Uterus (tissue), 4 donors: ENCODE measurements around the gene RAP1GAP. TPM values are rescaled to one million over a fixed set of nuclear protein-coding genes. Genes with fewer than 3 reads are reported as not detected.
"Not testable (repeated sequence)": the region's sequence is repeated elsewhere in the genome, so short reads cannot be mapped to it uniquely, and the experiment has no call there.

Experiments
- DNase-seq, 2 donors: peaks; one replicate each; pipeline ENCODE4 v3.0.0-alpha.2; 2019 to 2020
- H3K27ac ChIP-seq, 2 donors: fragments of 200-600 bp; sonication (generic); 1 replicate in 1 of 2; 2 replicates in 1 of 2; pipeline ENCODE4 v1.5.1; 2016 to 2018
- H3K27me3 ChIP-seq, 2 donors: fragments of 200-600 bp; sonication (generic); one replicate each; pipeline ENCODE4 v1.5.1; 2018 to 2019; ENCODE audit warnings: control low read depth in 1 of 2
- H3K36me3 ChIP-seq, 2 donors: fragments of 200-600 bp; sonication (generic); one replicate each; pipeline ENCODE4 v1.5.1; 2019; ENCODE audit warnings: control low read depth in 1 of 2
- H3K4me1 ChIP-seq, 2 donors: fragments of 200-600 bp; sonication (generic); one replicate each; pipeline ENCODE4 v1.5.1; 2018 to 2019; ENCODE audit warnings: control low read depth in 1 of 2
- H3K4me3 ChIP-seq, 2 donors: fragments of 200-600 bp; sonication (generic); 1 replicate in 1 of 2; 2 replicates in 1 of 2; pipeline ENCODE4 v1.5.1; 2018 to 2019; ENCODE audit warnings: mild to moderate bottlenecking in 1 of 2
- H3K9me3 ChIP-seq, 2 donors: fragments of 200-600 bp; sonication (generic); one replicate each; pipeline ENCODE4 v1.5.1; 2019; ENCODE audit warnings: control low read depth in 1 of 2
- CTCF ChIP-seq, 4 experiments: fragments of 200-600 bp in 2 of 4; fragments of 450-650 bp in 2 of 4; sonication (generic) in 2 of 4; IDR thresholded peaks; one replicate each; pipeline ENCODE4 v1.5.1; 2016 to 2019; ENCODE audit warnings: antibody characterized with exemption in 4 of 4, mild to moderate bottlenecking in 2 of 4, moderate library complexity in 1 of 4
- POLR2A ChIP-seq, 2 donors: fragments of 450-650 bp; IDR thresholded peaks; one replicate each; pipeline ENCODE4 v1.6.1; 2016; ENCODE audit warnings: antibody characterized with exemption in 2 of 2, mild to moderate bottlenecking in 1 of 2, moderate library complexity in 1 of 2
- intact Hi-C: fragments of 100-400 bp; cut with DNase I; formaldehyde crosslinking; loops from one replicate; pipeline ENCODE4 v1.15.1; 2023; ENCODE audit warnings: low total_unique reads
- total RNA-seq, 4 donors: library from RNA; depleted of rRNA in 3 of 4; stranded (reverse); fragments of >200 nt in 3 of 4; gene quantifications; one replicate each; pipeline versions ENCODE4 v1.1.0 to v1.2.4, GENCODE V29; 2014 to 2023
- donor health status: DM: yes; HTN: yes; CAD: no.

Gene RAP1GAP
- total RNA-seq, 4 donors from 2014 or later = 0.18 to 6.9 TPM; not detected in 2

DNA sequence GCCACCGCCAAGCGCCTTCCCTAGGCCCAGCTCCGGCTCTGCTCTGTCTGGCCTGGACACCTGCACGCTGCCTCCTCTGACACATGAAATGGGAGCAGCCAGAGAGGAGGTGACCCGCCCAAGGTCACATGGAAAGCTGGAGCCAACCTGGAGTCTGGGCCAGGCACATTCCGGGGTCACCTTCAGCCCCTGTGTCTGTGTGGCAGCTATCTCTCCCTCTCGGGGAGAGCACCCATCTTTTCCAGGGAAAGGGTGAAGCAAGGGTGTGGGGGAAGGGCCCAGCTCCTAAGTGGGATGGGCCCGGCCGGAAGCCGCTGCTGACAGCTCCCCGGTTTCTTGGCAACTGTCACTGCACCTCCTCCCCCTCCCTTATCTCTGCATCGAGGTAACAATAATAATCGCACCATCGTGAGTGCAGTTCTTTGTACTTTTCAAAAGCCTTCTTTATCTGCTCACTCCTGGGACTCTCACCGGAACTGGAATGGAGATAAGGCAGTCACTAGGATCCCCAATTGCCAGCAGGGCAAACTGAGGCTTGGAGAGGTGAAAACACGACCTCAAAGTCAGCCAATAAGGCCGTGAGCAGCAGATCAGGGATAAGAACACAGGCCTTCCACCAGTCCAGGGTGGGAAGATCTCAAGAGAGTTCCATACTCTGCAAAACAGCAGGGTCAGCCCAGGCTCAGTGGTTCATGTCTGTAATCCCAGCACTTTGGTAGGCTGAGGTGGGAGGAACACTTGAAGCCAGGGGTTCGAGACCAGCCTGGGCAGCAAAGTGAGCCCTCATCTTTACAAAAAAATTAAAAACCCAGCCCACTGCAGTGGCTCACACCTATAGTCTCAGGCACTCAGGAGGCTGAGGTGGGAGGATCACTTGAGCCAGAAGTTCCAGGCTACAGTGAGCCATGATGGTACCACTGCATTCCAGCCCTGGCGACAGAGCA, 36.9 kb downstream of the RAP1GAP start:
- no peaks in the 10 kb centered on the region for H3K4me1 ChIP-seq
- no peak overlapping the region for H3K4me3 ChIP-seq
- no peaks in the 10 kb centered on the region for H3K36me3 ChIP-seq
- intact Hi-C loops = no loop called here
- TF ChIP-seq CTCF (IDR thresholded peaks at IDR 0.05) = no peak
- TF ChIP-seq POLR2A (IDR thresholded peaks at IDR 0.05) = no peak
- H3K9me3 ChIP-seq = no peaks in the 10 kb centered on the region
- H3K27me3 ChIP-seq = no peaks in the 10 kb centered on the region
- H3K27ac ChIP-seq = no peak overlapping the region
- no peak for DNase-seq

- H3K4me3 ChIP-seq, H3K9me3 ChIP-seq, H3K27me3 ChIP-seq, intact Hi-C loops, H3K27ac ChIP-seq, DNase-seq, H3K4me1 ChIP-seq, H3K36me3 ChIP-seq: not testable (repeated sequence)
Observed at GRCh38 chr1:21631590-21631943, 37.6 kb downstream of the RAP1GAP start.

DNA sequence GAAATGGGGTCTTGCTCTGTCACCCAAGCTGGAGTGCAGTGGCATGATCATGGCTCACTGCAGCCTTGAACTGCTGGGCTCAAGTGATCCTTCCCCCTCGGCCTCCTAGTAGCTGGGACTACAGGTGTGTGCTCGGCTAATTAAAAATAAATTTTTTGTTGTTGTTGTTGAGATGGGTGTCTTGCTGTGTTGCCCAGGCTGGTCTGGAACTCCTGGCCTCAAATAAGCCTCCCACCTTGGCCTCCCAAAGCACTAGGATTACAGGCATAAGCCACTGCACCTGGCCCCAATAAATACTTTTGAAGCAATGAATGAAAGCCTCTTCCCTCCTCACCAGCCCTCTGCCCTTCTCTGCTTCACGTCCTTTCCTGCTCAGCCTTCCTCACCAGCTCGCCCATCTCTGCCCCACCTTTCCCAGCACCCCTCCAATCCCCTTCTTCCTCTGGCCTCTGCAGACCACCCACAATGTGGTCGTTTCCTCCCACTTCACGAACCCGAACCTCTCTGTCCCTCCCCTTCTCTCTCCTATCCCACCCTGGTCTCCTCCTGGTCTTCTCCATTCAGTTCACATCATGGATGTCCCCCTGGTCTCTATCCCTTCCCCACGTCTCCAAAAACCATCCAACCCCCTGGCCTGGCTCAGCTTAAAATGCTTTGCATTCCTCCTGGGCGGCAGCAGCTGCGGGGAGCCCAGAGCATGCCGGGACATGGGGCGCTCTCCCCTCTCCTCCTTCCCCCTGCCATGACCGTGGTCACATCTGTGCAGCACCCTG, 38.4 kb downstream of the RAP1GAP start:
- Histone ChIP-seq H3K4me1 (no peaks in the 10 kb centered on the region), H3K4me3 (no peak overlapping the region), H3K27me3 (no peaks in the 10 kb centered on the region), H3K9me3 (no peaks in the 10 kb centered on the region), H3K36me3 (no peaks in the 10 kb centered on the region), H3K27ac (no peak overlapping the region)
- TF ChIP-seq CTCF (IDR thresholded peaks at IDR 0.05) = no peak
- TF ChIP-seq POLR2A (IDR thresholded peaks at IDR 0.05) = no peak
- DNase-seq = no peak
- intact Hi-C loops = no loop called here

- DNase-seq = no peak
- Histone ChIP-seq H3K27me3 (no peaks in the 10 kb centered on the region), H3K27ac (no peak overlapping the region), H3K4me1 (no peaks in the 10 kb centered on the region), H3K36me3 (no peaks in the 10 kb centered on the region), H3K9me3 (no peaks in the 10 kb centered on the region), H3K4me3 (no peak overlapping the region)
- intact Hi-C loops = no loop called here
- TF ChIP-seq POLR2A (IDR thresholded peaks at IDR 0.05) (no peak), CTCF (IDR thresholded peaks at IDR 0.05) (no peak)
Observed at GRCh38 chr1:21629971-21630370, 39.2 kb downstream of the RAP1GAP start.

DNA sequence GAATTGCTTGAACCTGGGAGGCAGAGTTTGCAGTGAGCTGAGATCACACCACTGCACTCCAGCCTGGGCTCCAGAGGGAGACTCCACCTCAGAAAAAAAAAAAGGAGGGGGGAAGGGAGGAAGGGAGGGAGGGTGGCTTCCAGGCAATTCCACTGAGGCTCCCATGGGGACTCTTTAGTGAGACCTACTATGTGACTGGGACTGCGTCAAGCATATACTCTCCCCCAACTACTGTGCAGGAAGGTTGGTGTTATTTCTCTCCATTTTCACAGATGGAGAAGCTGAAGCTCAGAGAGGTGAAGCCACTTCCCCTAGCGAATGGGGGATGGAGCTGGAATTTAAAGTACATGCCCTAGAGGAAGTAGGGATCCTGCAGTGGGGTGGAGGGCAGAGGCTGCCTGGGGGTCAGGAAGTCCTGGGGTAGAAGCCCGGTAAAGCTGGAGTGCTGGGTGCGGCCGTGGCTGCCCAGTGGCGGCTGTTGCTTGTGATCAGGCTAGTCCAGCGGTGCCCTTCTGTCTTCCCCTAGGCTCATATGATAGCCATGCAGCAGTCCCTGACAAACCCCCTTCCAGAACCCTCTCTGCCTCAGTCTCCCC, 40.3 kb downstream of the RAP1GAP start:
- H3K36me3 ChIP-seq = no peaks in the 10 kb centered on the region

More for the DNA sequence above, 40.3 kb downstream of the RAP1GAP start:
- TF ChIP-seq CTCF (IDR thresholded peaks at IDR 0.05) (no peak), POLR2A (IDR thresholded peaks at IDR 0.05) (no peak)
- intact Hi-C loops = no loop called here
- H3K4me3 ChIP-seq = no peak overlapping the region
- no peak for DNase-seq
- no peak overlapping the region for H3K27ac ChIP-seq
- H3K4me1 ChIP-seq = no peaks in the 10 kb centered on the region
- H3K27me3 ChIP-seq = no peaks in the 10 kb centered on the region
- H3K9me3 ChIP-seq = no peaks in the 10 kb centered on the region
